ENCODE data around the gene CELA2B. TPM values are rescaled to one million over a fixed set of nuclear protein-coding genes. Genes with fewer than 3 reads are reported as not detected.

The CELA2B gene
- total and polyA plus RNA-seq, 9 of the 15 experiments (the other 6 are each of a cell fraction or from before 2014, with no cell fraction given) = 0.25 to 2.1 (median 0.38) TPM; not detected in 5

GRCh38 chr1:15525050-15526020 is 49.4 kb downstream of the CELA2B start (continued):
- TF ChIP-seq BCL6 (CRISPR knock-in tag; IDR thresholded peaks at IDR 0.05) (no peak), YY1 (IDR thresholded peaks at IDR 0.05; ENCODE audit: borderline replicate concordance in 1 of 3, control insufficient read depth in 1 of 3, extremely low read depth in 1 of 3, insufficient read depth in 3 of 3, insufficient read length in 1 of 3, insufficient replicate concordance in 2 of 3, low read depth in 1 of 3, low read length in 2 of 3) (peak in 2 of 3 experiments; percentile 10 to 40), PHF8 (IDR thresholded peaks at IDR 0.05; ENCODE audit: borderline replicate concordance, low read length) (peak; percentile 31; the same call in 1 of the 2 replicates), NFIC (IDR thresholded peaks at IDR 0.05) (0 out of 2 replicates have a peak, but pooled peaks have one; percentile 14), CHD2 (IDR thresholded peaks at IDR 0.05; ENCODE audit: low read depth, low read length) (0 out of 2 replicates have a peak, but pooled peaks have one; percentile 9), ZNF512 (tag; IDR thresholded peaks at IDR 0.05) (0 out of 2 replicates have a peak, but pooled peaks have one; percentile 23), SUPT5H (IDR thresholded peaks at IDR 0.05) (0 out of 2 replicates have a peak, but pooled peaks have one; percentile 25), TAF1 (IDR thresholded peaks at IDR 0.05; ENCODE audit: control insufficient read depth, extremely low read depth, insufficient read depth, low read length, severe bottlenecking) (peak; percentile 17)
